ENCODE measurements around the gene DAZAP2.
"Not testable (repeated sequence)": the region's sequence is repeated elsewhere in the genome, so short reads cannot be mapped to it uniquely, and the experiment has no call there.

- TF ChIP-seq CTCF, POLR2A (IDR thresholded peaks at IDR 0.05): not testable (repeated sequence)
Measured at GRCh38 chr12:51219857-51220256, 18.8 kb upstream of the DAZAP2 start.
